Measurements from ENCODE around the gene SLC26A6.

Gene SLC26A6

DNA sequence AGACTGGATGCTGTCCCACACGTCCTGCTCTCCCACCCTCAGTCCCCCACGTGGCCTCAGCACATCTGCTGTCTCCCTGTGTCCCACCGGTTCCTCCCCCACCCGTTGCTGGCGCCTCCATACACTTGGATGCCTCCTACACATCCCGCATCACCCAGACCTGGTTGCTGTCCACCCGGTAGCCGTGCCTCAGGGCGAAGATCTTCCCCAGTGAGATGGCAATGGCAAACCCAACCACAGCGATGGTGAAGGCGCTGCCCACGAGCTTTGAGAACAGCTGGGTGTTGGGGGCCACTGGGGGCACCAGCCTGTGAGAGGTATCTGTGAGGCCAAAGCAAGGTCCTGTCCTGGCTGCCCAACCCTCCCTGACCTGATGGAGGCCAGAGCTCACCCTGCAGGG is 4.4 kb downstream of the SLC26A6 start:
- Histone ChIP-seq H3K4me3 (replicated peaks; ENCODE audit: insufficient read depth, low read length) (no peak overlapping the region), H3K27me3 (ENCODE audit: insufficient read depth, poor library complexity, severe bottlenecking) (no peaks in the 10 kb centered on the region), H3K27ac (replicated peaks) (no peak overlapping the region)
- TF ChIP-seq, protein P1, sequence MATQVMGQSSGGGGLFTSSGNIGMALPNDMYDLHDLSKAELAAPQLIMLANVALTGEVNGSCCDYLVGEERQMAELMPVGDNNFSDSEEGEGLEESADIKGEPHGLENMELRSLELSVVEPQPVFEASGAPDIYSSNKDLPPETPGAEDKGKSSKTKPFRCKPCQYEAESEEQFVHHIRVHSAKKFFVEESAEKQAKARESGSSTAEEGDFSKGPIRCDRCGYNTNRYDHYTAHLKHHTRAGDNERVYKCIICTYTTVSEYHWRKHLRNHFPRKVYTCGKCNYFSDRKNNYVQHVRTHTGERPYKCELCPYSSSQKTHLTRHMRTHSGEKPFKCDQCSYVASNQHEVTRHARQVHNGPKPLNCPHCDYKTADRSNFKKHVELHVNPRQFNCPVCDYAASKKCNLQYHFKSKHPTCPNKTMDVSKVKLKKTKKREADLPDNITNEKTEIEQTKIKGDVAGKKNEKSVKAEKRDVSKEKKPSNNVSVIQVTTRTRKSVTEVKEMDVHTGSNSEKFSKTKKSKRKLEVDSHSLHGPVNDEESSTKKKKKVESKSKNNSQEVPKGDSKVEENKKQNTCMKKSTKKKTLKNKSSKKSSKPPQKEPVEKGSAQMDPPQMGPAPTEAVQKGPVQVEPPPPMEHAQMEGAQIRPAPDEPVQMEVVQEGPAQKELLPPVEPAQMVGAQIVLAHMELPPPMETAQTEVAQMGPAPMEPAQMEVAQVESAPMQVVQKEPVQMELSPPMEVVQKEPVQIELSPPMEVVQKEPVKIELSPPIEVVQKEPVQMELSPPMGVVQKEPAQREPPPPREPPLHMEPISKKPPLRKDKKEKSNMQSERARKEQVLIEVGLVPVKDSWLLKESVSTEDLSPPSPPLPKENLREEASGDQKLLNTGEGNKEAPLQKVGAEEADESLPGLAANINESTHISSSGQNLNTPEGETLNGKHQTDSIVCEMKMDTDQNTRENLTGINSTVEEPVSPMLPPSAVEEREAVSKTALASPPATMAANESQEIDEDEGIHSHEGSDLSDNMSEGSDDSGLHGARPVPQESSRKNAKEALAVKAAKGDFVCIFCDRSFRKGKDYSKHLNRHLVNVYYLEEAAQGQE (IDR thresholded peaks at IDR 0.05; ENCODE audit: insufficient replicate concordance, low read depth), result no peak
- TF ChIP-seq, protein P2, sequence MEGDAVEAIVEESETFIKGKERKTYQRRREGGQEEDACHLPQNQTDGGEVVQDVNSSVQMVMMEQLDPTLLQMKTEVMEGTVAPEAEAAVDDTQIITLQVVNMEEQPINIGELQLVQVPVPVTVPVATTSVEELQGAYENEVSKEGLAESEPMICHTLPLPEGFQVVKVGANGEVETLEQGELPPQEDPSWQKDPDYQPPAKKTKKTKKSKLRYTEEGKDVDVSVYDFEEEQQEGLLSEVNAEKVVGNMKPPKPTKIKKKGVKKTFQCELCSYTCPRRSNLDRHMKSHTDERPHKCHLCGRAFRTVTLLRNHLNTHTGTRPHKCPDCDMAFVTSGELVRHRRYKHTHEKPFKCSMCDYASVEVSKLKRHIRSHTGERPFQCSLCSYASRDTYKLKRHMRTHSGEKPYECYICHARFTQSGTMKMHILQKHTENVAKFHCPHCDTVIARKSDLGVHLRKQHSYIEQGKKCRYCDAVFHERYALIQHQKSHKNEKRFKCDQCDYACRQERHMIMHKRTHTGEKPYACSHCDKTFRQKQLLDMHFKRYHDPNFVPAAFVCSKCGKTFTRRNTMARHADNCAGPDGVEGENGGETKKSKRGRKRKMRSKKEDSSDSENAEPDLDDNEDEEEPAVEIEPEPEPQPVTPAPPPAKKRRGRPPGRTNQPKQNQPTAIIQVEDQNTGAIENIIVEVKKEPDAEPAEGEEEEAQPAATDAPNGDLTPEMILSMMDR (IDR thresholded peaks at IDR 0.05; ENCODE audit: insufficient read depth, low read length), result no peak
- TF ChIP-seq SPI1 (IDR thresholded peaks at IDR 0.05; ENCODE audit: borderline replicate concordance, low read depth) (no peak), POLR2AphosphoS5 (IDR thresholded peaks at IDR 0.05; ENCODE audit: low read depth) (no peak), GABPA (IDR thresholded peaks at IDR 0.05; ENCODE audit: low read depth) (no peak)
- no peak for DNase-seq (ENCODE audit: low read depth in 1 of 2, low spot score in 1 of 2)

DNA sequence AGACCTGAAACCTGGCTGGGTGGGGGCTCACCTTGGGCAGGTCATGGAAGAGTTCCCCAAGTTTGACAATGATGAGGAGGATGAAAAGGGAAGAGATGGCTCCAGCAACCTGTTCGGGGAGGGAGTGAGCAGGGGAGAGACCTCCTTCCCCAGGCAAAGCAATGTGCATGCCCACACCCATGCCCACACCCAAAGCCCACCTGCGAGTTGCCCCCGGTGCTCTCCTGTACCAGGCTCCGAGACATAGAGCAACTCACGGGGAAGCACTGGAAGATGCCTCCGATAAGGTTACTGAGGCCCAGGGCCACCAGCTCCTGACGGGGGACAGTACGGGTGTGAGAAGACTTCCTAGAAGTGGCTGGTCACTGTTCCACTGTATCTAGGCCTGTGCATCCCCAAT is 4.9 kb downstream of the SLC26A6 start:
- no peak for DNase-seq (ENCODE audit: low read depth in 1 of 2, low spot score in 1 of 2)
- Histone ChIP-seq H3K27me3 (ENCODE audit: insufficient read depth, poor library complexity, severe bottlenecking) (no peaks in the 10 kb centered on the region), H3K27ac (replicated peaks) (no peak overlapping the region), H3K4me3 (replicated peaks; ENCODE audit: insufficient read depth, low read length) (no peak overlapping the region)
- TF ChIP-seq, protein P1 (IDR thresholded peaks at IDR 0.05; ENCODE audit: insufficient replicate concordance, low read depth), result no peak
- TF ChIP-seq GABPA (IDR thresholded peaks at IDR 0.05; ENCODE audit: low read depth) (no peak), POLR2AphosphoS5 (IDR thresholded peaks at IDR 0.05; ENCODE audit: low read depth) (no peak), SPI1 (IDR thresholded peaks at IDR 0.05; ENCODE audit: borderline replicate concordance, low read depth) (no peak)
- TF ChIP-seq, protein P2 (IDR thresholded peaks at IDR 0.05; ENCODE audit: insufficient read depth, low read length), result no peak

DNA sequence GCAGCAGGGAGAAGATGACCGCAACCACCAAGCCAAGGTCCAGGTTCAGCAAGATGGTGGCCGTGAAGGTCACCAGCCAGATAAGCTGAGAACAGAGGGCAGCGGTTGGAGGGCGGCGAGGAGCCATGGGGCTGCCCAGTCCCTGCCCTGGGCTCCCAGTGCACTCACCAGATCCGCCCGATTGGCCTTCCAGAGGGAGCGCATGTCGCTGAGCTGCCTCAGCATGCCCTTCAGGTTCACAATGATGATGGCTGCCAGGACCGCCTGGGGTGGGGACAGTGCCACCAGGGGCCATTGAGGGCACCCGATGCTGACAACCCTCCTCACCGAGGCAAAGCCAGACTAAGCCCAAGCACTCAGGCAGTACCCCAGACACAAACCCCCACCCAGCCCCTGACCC is 5.4 kb downstream of the SLC26A6 start:
- H3K4me3 ChIP-seq (replicated peaks; ENCODE audit: insufficient read depth, low read length), result no peak overlapping the region
- H3K27me3 ChIP-seq (ENCODE audit: insufficient read depth, poor library complexity, severe bottlenecking), result no peaks in the 10 kb centered on the region
- H3K27ac ChIP-seq (replicated peaks), result no peak overlapping the region
- DNase-seq (ENCODE audit: low read depth in 1 of 2, low spot score in 1 of 2), result no peak
- TF ChIP-seq, protein P1 (IDR thresholded peaks at IDR 0.05; ENCODE audit: insufficient replicate concordance, low read depth), result no peak
- TF ChIP-seq SPI1 (IDR thresholded peaks at IDR 0.05; ENCODE audit: borderline replicate concordance, low read depth), result no peak
- TF ChIP-seq, protein P2 (IDR thresholded peaks at IDR 0.05; ENCODE audit: insufficient read depth, low read length), result no peak
- TF ChIP-seq GABPA (IDR thresholded peaks at IDR 0.05; ENCODE audit: low read depth), result no peak
- TF ChIP-seq POLR2AphosphoS5 (IDR thresholded peaks at IDR 0.05; ENCODE audit: low read depth), result no peak
